Measurements from ENCODE around the gene JDP2. TPM values are rescaled to one million over a fixed set of nuclear protein-coding genes. Genes with fewer than 3 reads are reported as not detected.

The JDP2 gene
- total RNA-seq, 1 experiment from 2014 or later, result 5.9 TPM

DNA sequence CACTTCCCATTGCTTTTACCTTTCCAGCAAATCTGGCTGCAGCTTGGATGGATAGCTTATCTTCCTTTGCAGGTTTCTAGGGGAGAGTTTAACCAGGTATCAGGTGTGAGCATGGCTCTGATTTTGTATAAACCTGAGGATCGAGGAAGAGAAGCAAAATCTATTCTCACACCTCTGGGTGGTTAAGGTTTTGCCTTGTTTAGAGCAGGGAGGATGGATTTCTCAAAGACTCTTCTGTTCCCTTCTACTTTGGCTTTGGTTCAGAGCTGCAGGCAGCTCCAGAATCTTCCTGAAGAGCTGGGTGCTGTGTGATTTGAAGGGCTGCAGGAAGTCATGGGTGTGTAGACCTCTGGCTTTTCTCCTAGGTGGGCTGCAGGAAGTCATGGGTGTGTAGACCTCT is 1.7 kb downstream of the JDP2 start:
- TF ChIP-seq, protein P1, sequence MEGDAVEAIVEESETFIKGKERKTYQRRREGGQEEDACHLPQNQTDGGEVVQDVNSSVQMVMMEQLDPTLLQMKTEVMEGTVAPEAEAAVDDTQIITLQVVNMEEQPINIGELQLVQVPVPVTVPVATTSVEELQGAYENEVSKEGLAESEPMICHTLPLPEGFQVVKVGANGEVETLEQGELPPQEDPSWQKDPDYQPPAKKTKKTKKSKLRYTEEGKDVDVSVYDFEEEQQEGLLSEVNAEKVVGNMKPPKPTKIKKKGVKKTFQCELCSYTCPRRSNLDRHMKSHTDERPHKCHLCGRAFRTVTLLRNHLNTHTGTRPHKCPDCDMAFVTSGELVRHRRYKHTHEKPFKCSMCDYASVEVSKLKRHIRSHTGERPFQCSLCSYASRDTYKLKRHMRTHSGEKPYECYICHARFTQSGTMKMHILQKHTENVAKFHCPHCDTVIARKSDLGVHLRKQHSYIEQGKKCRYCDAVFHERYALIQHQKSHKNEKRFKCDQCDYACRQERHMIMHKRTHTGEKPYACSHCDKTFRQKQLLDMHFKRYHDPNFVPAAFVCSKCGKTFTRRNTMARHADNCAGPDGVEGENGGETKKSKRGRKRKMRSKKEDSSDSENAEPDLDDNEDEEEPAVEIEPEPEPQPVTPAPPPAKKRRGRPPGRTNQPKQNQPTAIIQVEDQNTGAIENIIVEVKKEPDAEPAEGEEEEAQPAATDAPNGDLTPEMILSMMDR (conservative IDR thresholded peaks at IDR 0.05; ENCODE audit: low read depth, low read length), result no peak
- TF ChIP-seq EZH2 (IDR thresholded peaks at IDR 0.05; ENCODE audit: borderline replicate concordance, low read depth, low read length, poor library complexity, severe bottlenecking), result no peak
- Histone ChIP-seq H3K27me3 (replicated peaks; ENCODE audit: insufficient read depth, low read depth, low read length, poor library complexity) (no peaks in the 10 kb centered on the region), H3K36me3 (ENCODE audit: insufficient read depth, low read length, poor library complexity, severe bottlenecking) (peaks cover 7% of the 10 kb centered on the region), H3K4me1 (ENCODE audit: insufficient read depth, low read length, poor library complexity, severe bottlenecking) (peaks cover 16% of the 10 kb centered on the region), H3K9me3 (ENCODE audit: low read depth, low read length, poor library complexity, severe bottlenecking) (no peaks in the 10 kb centered on the region), H3K27ac (ENCODE audit: low read depth, low read length, poor library complexity, severe bottlenecking) (no peak overlapping the region), H3K4me3 (ENCODE audit: low read depth, low read length, poor library complexity, severe bottlenecking) (no peak overlapping the region)
- intact Hi-C loops (cut with micrococcal nuclease; ENCODE audit: unreplicated experiment), result no loop called here
- POLR2A ChIA-PET (ENCODE audit: low non-redundant PET), result interaction anchor here (0.6 kb wide), 1 partner anchor 128 kb away, joined by 8 read pairs; no protein-coding TSS in a partner anchor
- no peak for DNase-seq (ENCODE audit: low spot score)
- no TSS peak for BruUV-seq (replicated peaks)
- CTCF ChIA-PET, result no interaction called here

DNA sequence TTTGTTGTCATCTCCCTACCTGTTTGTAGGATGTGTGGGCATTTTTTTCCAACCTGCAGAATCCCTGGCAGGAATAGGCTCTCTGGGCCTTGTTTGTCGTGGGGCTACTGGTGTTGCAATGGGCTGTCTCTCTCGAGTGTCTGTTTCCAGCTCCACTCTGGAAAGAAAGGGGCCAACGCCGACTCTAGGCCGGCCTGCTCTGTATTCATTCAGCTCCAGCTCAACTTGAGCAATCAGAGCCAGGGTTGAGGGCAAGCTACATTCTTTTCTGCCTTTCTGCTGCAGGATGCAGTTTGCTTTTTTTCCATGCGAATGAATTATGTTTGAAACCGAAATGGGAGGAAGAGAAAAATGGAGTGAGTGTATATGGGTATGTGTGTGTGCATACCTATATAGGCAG is 2.3 kb downstream of the JDP2 start:
- no peak for DNase-seq (ENCODE audit: low spot score)
- H3K4me3 ChIP-seq (ENCODE audit: low read depth, low read length, poor library complexity, severe bottlenecking), result no peak overlapping the region
- POLR2A ChIA-PET (ENCODE audit: low non-redundant PET), result interaction anchor here (0.6 kb wide), 1 partner anchor 128 kb away, joined by 8 read pairs; no protein-coding TSS in a partner anchor
- CTCF ChIA-PET, result no interaction called here
- peaks cover 7% of the 10 kb centered on the region for H3K36me3 ChIP-seq (ENCODE audit: insufficient read depth, low read length, poor library complexity, severe bottlenecking)
- H3K4me1 ChIP-seq (ENCODE audit: insufficient read depth, low read length, poor library complexity, severe bottlenecking), result peaks cover 16% of the 10 kb centered on the region
- no peaks in the 10 kb centered on the region for H3K27me3 ChIP-seq (replicated peaks; ENCODE audit: insufficient read depth, low read depth, low read length, poor library complexity)
- H3K9me3 ChIP-seq (ENCODE audit: low read depth, low read length, poor library complexity, severe bottlenecking), result no peaks in the 10 kb centered on the region
- intact Hi-C loops (cut with micrococcal nuclease; ENCODE audit: unreplicated experiment), result no loop called here
- BruUV-seq (replicated peaks), result no TSS peak
- H3K27ac ChIP-seq (ENCODE audit: low read depth, low read length, poor library complexity, severe bottlenecking), result no peak overlapping the region
- TF ChIP-seq, protein P1 (conservative IDR thresholded peaks at IDR 0.05; ENCODE audit: low read depth, low read length), result no peak
- no peak for TF ChIP-seq EZH2 (IDR thresholded peaks at IDR 0.05; ENCODE audit: borderline replicate concordance, low read depth, low read length, poor library complexity, severe bottlenecking)

DNA sequence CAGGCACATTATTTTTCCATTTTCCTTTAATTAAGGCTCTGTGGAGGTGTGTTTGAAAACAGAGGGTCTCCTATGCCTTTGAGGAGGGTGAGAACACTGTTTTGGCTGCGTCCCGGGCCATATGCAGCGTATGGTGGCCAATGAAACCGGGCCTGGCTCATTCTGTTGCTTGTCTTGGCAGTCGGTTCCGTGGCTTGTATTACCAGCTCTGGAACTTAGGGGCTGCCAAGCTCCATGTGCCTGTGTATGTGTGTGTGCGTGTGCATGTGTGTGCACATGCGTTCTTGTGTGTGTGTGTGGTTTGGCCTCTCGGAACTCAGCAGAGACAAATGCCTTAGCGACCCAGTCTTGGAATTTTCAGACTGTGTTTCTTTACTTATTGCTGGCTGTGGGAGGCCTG is 2.7 kb downstream of the JDP2 start:
- DNase-seq (ENCODE audit: low spot score), result no peak

More for the DNA sequence above, 2.7 kb downstream of the JDP2 start:
- Histone ChIP-seq H3K36me3 (ENCODE audit: insufficient read depth, low read length, poor library complexity, severe bottlenecking) (peaks cover 7% of the 10 kb centered on the region), H3K9me3 (ENCODE audit: low read depth, low read length, poor library complexity, severe bottlenecking) (no peaks in the 10 kb centered on the region), H3K27me3 (replicated peaks; ENCODE audit: insufficient read depth, low read depth, low read length, poor library complexity) (no peaks in the 10 kb centered on the region), H3K27ac (ENCODE audit: low read depth, low read length, poor library complexity, severe bottlenecking) (no peak overlapping the region), H3K4me3 (ENCODE audit: low read depth, low read length, poor library complexity, severe bottlenecking) (no peak overlapping the region), H3K4me1 (ENCODE audit: insufficient read depth, low read length, poor library complexity, severe bottlenecking) (peaks cover 16% of the 10 kb centered on the region)
- BruUV-seq (replicated peaks), result no TSS peak
- ChIA-PET POLR2A (ENCODE audit: low non-redundant PET) (no interaction called here), CTCF (no interaction called here)
- TF ChIP-seq EZH2 (IDR thresholded peaks at IDR 0.05; ENCODE audit: borderline replicate concordance, low read depth, low read length, poor library complexity, severe bottlenecking), result no peak
- TF ChIP-seq, protein P1 (conservative IDR thresholded peaks at IDR 0.05; ENCODE audit: low read depth, low read length), result no peak
- intact Hi-C loops (cut with micrococcal nuclease; ENCODE audit: unreplicated experiment), result no loop called here
